Tibial artery (tissue), 4 donors: ENCODE measurements around the gene THEMIS.
"Not testable (repeated sequence)": the region's sequence is repeated elsewhere in the genome, so short reads cannot be mapped to it uniquely, and the experiment has no call there.

Source experiments
- DNase-seq, 2 donors: peaks; one replicate each; pipeline ENCODE4 v3.0.0-alpha.2; 2019
- H3K27ac ChIP-seq, 2 donors: fragments of 200-600 bp; sonication (generic) in 1 of 2; 1 replicate in 1 of 2; 2 replicates in 1 of 2; pipeline ENCODE4 v1.5.1; 2018 to 2019; ENCODE audit warnings: mild to moderate bottlenecking in 1 of 2
- H3K27me3 ChIP-seq, 2 donors: fragments of 200-600 bp; sonication (generic) in 1 of 2; one replicate each; pipeline versions ENCODE4 v1.5.1 to v1.6.0; 2016 to 2019
- H3K36me3 ChIP-seq, 3 donors: fragments of 200-600 bp; sonication (generic) in 2 of 3; one replicate each; pipeline ENCODE4 v1.5.1; 2016 to 2019; ENCODE audit warnings: mild to moderate bottlenecking in 2 of 3
- H3K4me1 ChIP-seq, 4 donors: fragments of 200-600 bp; sonication (generic) in 2 of 4; 1 replicate in 3 of 4; 2 replicates in 1 of 4; pipeline ENCODE4 v1.5.1; 2016 to 2019
- H3K4me3 ChIP-seq, 2 donors: fragments of 200-600 bp; sonication (generic) in 1 of 2; 1 replicate in 1 of 2; 2 replicates in 1 of 2; pipeline ENCODE4 v1.5.1; 2018 to 2019; ENCODE audit warnings: mild to moderate bottlenecking in 2 of 2
- H3K9me3 ChIP-seq, 3 donors: fragments of 200-600 bp; sonication (generic) in 1 of 3; one replicate each; pipeline ENCODE4 v1.5.1; 2016 to 2019
- intact Hi-C: fragments of 100-400 bp; cut with DNase I; formaldehyde crosslinking; loops from one replicate; pipeline ENCODE4 v1.15.0; 2023; ENCODE audit warnings: low total_unique reads
- TF ChIP-seq, protein P1 (sequence below), 2 experiments: fragments of 200-600 bp in 1 of 2; fragments of 450-650 bp in 1 of 2; IDR thresholded peaks; one replicate each; pipeline ENCODE4 v1.5.1; 2017 to 2019; ENCODE audit warnings: antibody characterized with exemption in 2 of 2, mild to moderate bottlenecking in 1 of 2, moderate library complexity in 1 of 2

Gene THEMIS

DNA sequence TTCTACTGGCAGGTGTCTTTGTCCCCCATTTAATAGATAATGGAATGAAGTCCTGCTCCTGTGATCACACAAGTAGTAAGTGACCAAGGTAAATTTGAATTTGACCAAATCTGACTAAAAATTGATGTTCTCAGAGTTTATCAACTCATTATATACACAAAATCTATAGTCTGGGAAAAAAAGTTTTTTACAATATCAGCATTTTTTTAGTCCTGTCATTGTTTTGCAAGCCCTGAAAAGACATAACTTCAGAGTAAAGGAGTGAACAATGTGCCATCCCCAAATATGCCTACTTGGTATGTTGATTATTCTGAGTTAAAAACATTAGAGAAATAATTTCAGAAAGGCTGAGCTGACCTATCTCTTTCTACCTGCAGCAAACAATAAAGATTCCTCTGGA lies 209.7 kb downstream of the THEMIS start:
- Histone ChIP-seq H3K36me3 (no peaks in the 10 kb centered on the region), H3K27me3 (no peaks in the 10 kb centered on the region), H3K9me3 (peaks cover 0 to 4% (median 0%) of the 10 kb centered on the region in 3 donors), H3K4me1 (no peaks in the 10 kb centered on the region), H3K27ac (no peak overlapping the region), H3K4me3 (no peak overlapping the region)
- no peak for DNase-seq
- TF ChIP-seq, protein P1, sequence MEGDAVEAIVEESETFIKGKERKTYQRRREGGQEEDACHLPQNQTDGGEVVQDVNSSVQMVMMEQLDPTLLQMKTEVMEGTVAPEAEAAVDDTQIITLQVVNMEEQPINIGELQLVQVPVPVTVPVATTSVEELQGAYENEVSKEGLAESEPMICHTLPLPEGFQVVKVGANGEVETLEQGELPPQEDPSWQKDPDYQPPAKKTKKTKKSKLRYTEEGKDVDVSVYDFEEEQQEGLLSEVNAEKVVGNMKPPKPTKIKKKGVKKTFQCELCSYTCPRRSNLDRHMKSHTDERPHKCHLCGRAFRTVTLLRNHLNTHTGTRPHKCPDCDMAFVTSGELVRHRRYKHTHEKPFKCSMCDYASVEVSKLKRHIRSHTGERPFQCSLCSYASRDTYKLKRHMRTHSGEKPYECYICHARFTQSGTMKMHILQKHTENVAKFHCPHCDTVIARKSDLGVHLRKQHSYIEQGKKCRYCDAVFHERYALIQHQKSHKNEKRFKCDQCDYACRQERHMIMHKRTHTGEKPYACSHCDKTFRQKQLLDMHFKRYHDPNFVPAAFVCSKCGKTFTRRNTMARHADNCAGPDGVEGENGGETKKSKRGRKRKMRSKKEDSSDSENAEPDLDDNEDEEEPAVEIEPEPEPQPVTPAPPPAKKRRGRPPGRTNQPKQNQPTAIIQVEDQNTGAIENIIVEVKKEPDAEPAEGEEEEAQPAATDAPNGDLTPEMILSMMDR (IDR thresholded peaks at IDR 0.05) = no peak
- intact Hi-C loops = no loop called here

DNA sequence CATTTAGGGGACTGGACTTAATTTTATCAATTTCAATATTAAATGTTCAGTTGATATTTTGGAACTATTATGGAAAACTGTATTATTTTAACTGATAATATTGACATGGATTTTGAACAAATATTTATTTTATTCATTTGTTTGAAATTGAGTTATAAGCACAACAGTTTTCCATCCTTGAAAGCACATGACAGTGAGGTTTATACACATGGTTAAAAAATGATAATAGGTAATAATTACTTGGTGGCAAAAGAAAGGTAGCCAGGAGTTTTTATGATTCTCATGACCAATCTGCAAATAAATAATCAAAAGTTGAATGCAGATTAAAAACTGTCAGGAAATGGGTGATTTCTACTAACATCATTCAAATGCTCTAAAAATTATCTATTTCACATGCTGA lies 210.3 kb downstream of the THEMIS start:
- Histone ChIP-seq H3K27me3 (no peaks in the 10 kb centered on the region), H3K4me1 (no peaks in the 10 kb centered on the region), H3K36me3 (no peaks in the 10 kb centered on the region), H3K27ac (no peak overlapping the region), H3K9me3 (peaks cover 0 to 4% (median 0%) of the 10 kb centered on the region in 3 donors), H3K4me3 (no peak overlapping the region)
- no peak for DNase-seq
- intact Hi-C loops = no loop called here
- TF ChIP-seq, protein P1 (IDR thresholded peaks at IDR 0.05) = no peak

DNA sequence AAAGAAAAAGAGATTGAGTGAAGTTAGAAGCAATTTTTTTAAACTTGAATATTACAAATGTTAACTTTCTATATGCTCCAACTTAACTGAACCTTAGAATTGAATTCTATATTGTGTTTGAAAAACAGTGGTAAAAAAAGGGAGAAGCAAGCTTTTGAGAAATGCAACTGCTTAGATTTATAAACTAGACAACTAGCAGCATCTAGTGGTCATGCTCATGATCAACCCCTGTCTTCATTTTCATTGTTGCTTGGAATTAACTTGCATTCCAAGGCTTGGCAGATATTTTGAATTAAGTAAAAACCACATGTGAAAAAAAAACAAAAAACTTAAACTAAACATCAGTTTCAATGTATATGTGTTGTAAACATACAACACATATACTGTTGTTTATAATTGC lies 210.8 kb downstream of the THEMIS start:
- intact Hi-C loops = no loop called here
- Histone ChIP-seq H3K27ac (no peak overlapping the region), H3K9me3 (peaks cover 0 to 4% (median 0%) of the 10 kb centered on the region in 3 donors), H3K4me3 (no peak overlapping the region), H3K27me3 (no peaks in the 10 kb centered on the region), H3K36me3 (no peaks in the 10 kb centered on the region), H3K4me1 (no peaks in the 10 kb centered on the region)
- DNase-seq = no peak
- TF ChIP-seq, protein P1 (IDR thresholded peaks at IDR 0.05) = no peak

DNA sequence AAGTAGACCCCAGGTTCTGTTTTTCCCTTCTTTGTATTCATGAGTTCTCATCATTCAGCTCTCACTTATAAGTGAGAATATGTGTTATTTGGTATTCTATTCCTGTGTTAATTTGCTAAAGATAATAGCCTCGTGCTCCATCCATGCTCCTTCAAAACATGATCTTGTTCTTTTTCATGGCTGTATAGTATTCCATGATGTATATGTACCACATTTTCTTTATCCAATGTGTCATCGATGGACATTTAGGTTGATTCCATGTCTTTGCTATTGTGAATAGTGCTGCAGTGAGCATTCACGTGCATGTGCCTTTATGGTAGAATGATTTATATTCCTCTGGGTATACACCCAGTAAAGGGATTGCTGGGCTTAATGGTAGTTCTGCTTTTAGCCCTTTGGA lies 213.4 kb downstream of the THEMIS start:
- H3K27ac ChIP-seq, H3K36me3 ChIP-seq, H3K27me3 ChIP-seq, DNase-seq, H3K9me3 ChIP-seq, H3K4me1 ChIP-seq, intact Hi-C loops, H3K4me3 ChIP-seq: not testable (repeated sequence)

DNA sequence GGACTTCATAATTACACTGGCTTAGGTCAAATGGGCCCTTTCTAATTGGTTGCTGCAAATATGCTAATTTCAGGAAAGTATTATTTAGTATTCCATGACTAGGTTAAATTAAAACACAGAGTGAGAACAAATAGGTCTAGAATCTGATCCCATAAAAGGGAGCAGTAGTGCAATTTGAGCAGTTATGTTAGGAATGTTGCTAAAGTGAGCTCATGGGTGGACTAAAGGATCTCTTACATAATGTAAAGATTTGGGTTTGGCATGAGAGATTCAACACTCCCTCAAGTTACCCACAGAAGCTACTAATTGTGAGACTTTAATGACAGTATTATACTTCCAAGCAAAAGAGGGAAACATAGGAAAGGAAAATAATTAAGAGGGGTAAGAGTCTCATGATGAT lies 214.8 kb downstream of the THEMIS start:
- H3K27ac ChIP-seq = no peak overlapping the region
- peaks cover 0 to 4% (median 0%) of the 10 kb centered on the region in 3 donors for H3K9me3 ChIP-seq
- intact Hi-C loops = no loop called here
- TF ChIP-seq, protein P1 (IDR thresholded peaks at IDR 0.05) = no peak
- no peak for DNase-seq
- H3K4me1 ChIP-seq = no peaks in the 10 kb centered on the region
- no peaks in the 10 kb centered on the region for H3K27me3 ChIP-seq
- no peaks in the 10 kb centered on the region for H3K36me3 ChIP-seq
- H3K4me3 ChIP-seq = no peak overlapping the region

DNA sequence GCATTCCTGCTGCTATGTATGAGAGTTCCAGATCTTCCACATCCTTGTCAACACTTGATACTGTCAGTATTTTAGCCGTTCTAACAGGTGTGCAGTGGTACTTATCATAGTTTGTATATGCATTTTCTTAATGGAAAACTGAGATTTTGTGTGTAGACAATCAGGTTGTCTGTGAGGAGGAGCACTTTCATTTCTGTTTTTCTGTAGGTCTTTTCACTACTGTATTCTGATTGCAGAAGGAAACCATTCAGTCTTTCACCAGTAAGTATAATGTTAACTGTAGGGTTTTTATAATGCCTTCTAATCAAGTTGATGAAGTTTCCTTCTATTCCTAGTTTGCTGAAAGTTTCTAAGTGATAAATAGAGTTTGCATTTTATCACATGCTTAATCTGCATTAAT lies 216.4 kb downstream of the THEMIS start:
- H3K4me1 ChIP-seq = no peaks in the 10 kb centered on the region
- intact Hi-C loops = no loop called here
- no peaks in the 10 kb centered on the region for H3K27me3 ChIP-seq
- no peaks in the 10 kb centered on the region for H3K36me3 ChIP-seq
- H3K4me3 ChIP-seq = no peak overlapping the region
- TF ChIP-seq, protein P1 (IDR thresholded peaks at IDR 0.05) = no peak
- peaks cover 0 to 4% (median 0%) of the 10 kb centered on the region in 3 donors for H3K9me3 ChIP-seq
- DNase-seq = no peak
- no peak overlapping the region for H3K27ac ChIP-seq
